Measurements from ENCODE around the gene CABP1.
"Not testable (repeated sequence)": the region's sequence is repeated elsewhere in the genome, so short reads cannot be mapped to it uniquely, and the experiment has no call there.

The CABP1 gene

DNA sequence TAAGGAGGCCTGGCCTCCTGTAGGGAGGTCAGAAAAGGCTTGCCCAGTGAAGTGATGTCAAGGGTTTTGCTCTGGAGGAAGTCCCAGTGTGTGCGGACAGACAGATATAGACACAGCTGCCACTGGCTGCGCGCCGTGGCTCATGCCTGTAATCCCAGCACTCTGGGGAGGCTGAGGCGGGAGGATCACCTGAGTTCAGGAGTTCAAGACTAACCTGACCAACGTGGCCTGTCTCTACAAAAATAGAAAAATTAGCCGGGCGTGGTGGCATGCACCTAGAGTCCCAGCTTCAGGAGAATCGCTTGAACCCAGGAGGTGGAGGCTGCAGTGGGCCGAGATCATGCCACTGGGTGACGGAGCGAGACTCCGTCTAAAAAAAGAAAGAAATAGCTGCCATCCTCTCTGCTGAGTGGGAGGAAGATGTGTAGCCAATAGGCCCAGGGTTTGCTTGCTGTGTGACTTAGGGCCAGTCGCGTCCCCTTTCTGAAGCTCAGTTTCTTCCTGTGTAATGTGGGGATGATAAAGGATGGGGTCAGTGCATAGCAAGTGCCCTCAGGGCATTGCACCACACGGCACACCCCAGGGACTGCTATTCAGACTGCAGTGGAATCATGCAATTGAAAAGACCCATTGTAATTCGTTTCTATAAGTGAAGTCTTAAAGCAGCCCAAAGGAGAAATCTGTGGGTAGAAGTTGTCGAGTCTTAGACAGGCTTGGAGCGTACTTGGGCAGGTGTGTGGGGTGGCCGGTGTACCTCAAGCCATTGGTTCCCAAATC is 27.9 kb downstream of the CABP1 start:
- no peak for DNase-seq (ENCODE audit: low read depth)

DNA sequence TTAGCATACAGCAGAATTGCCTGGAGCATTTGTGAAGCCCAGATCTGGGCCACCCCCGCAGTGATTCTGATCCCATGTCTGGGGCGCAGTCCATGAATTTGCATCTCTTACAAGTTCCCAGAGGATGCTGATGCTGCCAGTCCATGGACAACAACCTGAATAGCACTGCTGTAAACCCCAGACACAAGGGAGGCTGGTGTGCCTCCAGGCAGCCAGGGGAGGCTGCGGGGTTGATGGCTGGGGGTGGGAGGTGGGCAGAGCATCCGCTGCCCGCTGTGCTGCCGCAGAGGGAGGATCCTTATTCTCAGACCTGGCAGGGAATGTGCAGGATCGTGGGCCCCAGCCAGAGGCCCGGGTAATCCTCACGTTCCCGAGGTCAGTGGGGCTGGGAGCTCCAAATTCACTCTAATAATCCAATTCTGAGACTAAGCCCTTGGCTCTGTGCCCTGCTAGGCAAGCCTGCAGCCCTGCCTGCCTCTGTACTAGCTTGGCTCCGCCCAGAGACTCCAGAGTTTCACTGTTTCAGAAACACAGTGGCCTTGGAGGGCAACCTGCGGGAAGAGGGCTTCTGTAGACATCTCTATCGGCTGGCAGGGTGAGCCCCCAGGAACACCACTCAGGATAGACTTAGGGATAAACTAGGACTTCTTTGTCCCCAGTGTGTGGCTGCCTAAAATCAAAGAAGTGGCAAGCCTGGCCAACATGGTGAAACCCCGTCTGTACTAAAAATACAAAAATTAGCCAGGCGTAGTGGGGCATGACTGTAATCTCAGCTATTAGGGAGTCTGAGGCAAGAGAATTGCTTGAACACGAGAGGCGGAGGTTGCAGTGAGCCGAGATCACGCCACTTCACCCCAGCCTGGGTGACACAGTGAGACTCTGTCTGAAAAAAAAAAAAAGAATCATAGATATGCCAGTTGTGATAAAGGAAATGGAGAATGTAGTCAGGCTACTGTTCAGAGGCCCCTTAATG is 28.7 kb downstream of the CABP1 start:
- no peak for DNase-seq (ENCODE audit: low read depth)

- not testable (repeated sequence) for DNase-seq (ENCODE audit: low read depth)
Observed at GRCh38 chr12:120670237-120670636, 29.8 kb downstream of the CABP1 start.

- DNase-seq (ENCODE audit: low read depth), result no peak
Observed at GRCh38 chr12:120670667-120671066, 30.2 kb downstream of the CABP1 start.

DNA sequence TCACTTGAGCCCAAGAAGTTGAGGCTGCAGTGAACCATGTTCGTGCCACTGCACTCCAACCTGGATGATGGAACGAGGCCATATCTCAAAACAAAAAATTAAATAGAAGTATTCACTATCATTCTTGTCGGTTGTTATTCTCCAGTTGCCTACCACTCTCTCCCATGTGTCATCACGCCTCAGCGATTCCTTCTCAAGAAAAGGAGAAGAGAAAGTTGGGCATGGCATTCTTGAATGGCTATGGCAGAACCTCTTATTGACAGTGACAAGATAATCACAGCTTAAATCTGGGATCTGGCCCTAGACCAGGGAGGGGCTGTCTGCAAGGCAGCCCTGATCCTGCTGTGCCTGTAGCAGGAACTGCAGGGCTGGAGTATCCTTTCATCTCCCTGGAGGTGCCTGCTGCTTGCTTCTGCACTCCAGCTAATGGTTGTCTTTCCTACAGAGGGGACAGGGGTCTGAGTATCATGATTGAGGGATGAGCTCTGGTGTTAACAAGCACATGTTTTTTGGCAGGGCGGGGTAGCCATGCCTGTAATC is 33.7 kb downstream of the CABP1 start:
- DNase-seq (ENCODE audit: low read depth), result no peak

GRCh38 chr12:120677765-120678473 is 37.5 kb downstream of the CABP1 start:
- DNase-seq (ENCODE audit: low read depth), result no peak

DNA sequence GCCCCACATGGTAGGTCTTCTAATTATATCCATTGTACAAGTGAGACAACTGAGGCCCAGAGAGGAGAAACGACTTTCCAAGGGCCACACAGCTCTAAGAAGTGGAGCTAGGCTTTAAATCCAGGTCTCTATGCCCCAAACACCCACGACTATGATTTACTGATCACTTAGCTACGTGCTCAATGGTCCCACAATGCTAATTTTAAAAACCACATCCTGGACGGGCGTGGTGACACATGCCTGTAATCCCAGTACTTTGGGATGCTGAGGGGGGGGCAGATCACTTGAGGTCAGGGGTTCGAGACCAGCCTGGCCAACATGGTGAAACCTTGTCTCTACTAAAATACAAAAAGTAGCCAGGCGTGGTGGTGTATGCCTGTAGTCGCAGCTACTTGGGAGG is 38.1 kb downstream of the CABP1 start:
- no peak for DNase-seq (ENCODE audit: low read depth)

DNA sequence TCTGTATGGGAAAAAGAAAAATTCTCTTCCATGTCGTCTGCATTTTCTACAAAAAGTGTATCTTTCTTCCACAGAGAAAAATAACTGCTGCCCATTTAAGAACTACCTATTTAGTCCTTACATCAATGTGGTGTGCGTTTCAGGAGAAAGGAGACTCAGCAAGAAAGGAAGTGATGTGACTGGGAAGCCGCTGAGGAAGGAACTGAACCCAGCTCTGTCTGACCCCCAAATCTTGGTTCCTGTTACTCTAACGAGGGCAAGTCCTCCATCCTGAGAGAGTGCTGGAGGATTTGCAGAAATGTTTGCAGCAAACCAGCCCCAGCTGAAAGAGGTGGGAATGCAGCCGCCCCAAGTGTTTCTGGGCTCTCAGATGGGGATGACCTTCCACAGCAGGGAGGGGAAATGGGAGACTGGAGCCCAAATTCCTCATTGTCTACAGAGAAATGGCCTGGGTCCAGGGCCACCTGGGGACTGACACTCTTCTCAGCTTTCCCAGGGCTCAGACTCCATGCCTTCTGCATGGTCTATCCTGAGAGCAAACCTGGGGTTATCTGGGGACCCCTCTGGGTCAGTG is 39.8 kb downstream of the CABP1 start:
- no peak for DNase-seq (ENCODE audit: low read depth)

- no peak for DNase-seq (ENCODE audit: low read depth)
Observed at GRCh38 chr12:120684523-120684932, 44.1 kb downstream of the CABP1 start.

GRCh38 chr12:120685522-120685921 is 45.1 kb downstream of the CABP1 start:
- no peak for DNase-seq (ENCODE audit: low read depth)

DNA sequence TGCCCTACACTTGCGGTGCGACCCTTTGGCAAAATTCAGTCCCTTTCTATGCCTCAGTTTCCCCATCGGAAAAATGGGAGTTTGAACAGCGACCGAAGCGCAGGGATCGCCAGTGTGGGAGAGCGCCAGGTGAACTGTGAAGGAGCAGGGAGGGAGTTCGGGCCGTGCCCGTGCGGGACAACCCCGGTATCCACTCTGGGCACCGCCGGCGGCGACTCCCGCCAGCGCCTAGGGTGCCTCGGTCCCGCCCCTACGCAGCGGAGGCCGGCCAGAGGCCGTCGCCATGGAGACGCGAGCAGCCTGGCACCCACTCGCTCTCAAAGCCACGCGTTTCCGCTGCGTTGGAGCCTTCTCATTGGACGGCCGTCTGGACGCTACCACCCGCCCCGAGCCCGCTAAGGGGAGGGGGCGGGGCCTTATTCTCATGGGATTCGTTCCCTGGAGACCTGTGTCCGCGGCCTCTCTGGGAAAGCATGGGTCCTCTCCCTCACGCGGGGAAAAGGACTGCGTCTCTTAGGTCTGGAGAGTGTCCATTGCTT is 45.8 kb downstream of the CABP1 start:
- peak; percentile 77 for DNase-seq (ENCODE audit: low read depth)

DNA sequence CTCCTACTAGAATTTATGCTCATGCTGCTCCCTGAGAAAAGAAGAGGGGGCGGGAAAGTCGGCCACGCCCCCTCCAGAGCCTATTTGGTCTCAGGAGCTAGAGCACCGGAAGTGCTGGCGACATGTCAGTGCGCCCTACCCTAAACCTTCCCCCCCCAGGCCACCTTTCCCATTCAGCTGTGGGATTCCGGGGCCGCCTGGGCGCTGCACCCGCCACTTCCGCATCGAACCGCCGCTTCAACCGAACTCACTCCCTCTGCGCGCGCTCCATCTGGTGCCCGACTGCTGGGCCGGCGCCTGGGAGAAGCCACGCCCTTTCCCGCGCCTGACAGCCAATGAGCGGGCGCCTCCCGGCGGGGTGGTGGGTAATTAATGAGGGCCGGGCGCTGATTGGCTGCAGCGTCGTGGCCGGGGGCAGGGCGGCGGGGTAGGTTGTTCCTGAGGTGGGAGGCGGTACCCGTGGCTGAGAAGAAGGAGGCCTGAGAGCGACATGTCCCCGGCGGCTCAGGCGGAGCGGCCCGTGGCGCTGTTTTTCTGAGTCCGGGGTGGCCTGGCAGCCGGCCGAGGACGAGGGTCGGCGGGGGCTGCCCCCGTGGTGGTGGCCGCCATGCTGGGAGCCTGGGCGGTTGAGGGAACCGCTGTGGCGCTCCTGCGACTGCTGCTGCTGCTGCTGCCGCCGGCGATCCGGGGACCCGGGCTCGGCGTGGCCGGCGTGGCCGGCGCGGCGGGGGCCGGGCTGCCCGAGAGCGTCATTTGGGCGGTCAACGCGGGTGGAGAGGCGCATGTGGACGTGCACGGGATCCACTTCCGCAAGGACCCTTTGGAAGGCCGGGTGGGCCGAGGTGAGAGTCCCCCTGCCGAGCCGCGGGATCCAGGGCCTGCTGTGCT is 46.5 kb downstream of the CABP1 start, which contains the start of gene MLEC:
Gene MLEC (plus strand): TSS at position 460 of the 888 bp plus-strand sequence. CDS start 148 bp downstream, at position 608.
- DNase-seq (ENCODE audit: low read depth), result peak; percentile 77

- DNase-seq (ENCODE audit: low read depth), result no peak
Observed at GRCh38 chr12:120687578-120688289, 47.3 kb downstream of the CABP1 start.

DNA sequence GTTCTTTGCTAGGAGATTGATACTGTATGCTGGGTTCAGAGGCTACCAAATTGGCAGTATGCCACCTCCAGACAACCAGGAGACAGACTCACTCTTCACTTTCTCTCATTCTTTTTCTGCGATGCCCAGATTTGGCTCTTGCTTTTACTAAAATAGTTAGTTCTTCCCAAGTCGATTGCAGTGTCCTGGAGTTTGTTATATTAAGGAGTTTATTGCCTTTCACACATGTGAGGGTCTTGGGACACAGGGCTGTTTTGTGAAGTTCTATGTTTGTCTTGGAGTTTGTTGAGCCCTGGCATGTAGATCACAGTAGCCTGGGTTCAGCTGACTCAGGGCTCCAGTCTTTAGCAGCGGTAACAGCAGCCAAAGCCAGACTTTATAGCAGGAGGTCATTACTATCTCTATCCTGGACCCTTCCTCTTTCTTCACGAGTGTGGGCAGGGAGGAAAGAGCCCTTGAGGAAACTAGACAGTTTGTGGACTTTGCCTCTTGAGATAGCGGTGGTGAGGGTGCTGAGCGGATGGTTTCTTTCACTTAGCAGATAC is 48.2 kb downstream of the CABP1 start:
- DNase-seq (ENCODE audit: low read depth), result no peak

- no peak for DNase-seq (ENCODE audit: low read depth)
Observed at GRCh38 chr12:120689397-120690082, 49.1 kb downstream of the CABP1 start.

DNA sequence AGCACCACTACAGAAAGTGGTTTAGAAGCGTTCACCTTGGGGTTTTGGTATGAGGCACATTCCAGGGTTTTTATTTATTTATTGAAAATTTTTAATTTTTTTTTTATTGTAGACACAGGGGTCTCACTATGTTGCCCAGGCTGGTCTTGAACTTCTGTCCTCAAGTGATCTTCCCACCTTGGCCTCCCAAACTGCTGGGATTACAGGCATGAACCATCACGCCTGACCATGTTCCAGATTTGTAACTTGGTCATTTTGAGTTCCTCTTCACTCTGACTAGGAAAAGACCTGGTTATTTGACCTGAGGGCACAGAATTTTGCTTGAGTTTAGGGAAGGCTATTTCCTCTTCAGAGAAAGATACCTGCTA is 49.6 kb downstream of the CABP1 start:
- no peak for DNase-seq (ENCODE audit: low read depth)

- no peak for DNase-seq (ENCODE audit: low read depth)
Observed at GRCh38 chr12:120690978-120691377, 50.6 kb downstream of the CABP1 start.

GRCh38 chr12:120692524-120693033 is 52.2 kb downstream of the CABP1 start:
- DNase-seq (ENCODE audit: low read depth), result no peak

DNA sequence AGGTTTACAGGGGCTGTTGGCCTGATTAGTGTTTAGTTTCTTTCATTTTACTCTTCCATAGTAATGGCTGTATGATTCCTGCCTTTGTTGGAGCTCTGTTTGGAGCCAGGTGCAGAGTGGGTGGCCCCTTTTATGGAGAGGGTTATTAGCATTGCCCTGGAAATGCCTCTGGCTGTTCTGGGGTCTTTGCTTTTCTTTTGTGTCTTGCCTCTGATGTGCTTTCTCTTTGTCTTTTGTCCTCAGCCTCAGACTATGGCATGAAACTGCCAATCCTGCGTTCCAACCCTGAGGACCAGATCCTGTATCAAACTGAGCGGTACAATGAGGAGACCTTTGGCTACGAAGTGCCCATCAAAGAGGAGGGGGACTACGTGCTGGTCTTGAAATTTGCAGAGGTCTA is 53.4 kb downstream of the CABP1 start:
- DNase-seq (ENCODE audit: low read depth), result no peak
